Measurements from ENCODE around the gene CCND1. TPM values are rescaled to one million over a fixed set of nuclear protein-coding genes. Genes with fewer than 3 reads are reported as not detected.

Gene CCND1
- total RNA-seq (10 to 100 TPM in 1 of 2 donors, 1 to 10 TPM in 1; 8.8 to 13.7 TPM), polyA plus RNA-seq (ENCODE audit: insufficient read depth, low read depth, low replicate concordance) (16.4 TPM)
- long read RNA-seq, donor 1, full-length matches to known transcripts = 15 of 15 reads
- long read RNA-seq, donor 1, partial matches to known transcripts = 0 of 15 reads
- long read RNA-seq, donor 1, other reads (novel, unspliced or antisense) = 0 of 15 reads
- long read RNA-seq, donor 2, full-length matches to known transcripts = 12 of 12 reads
- long read RNA-seq, donor 2, partial matches to known transcripts = 0 of 12 reads
- long read RNA-seq, donor 2, other reads (novel, unspliced or antisense) = 0 of 12 reads

DNA sequence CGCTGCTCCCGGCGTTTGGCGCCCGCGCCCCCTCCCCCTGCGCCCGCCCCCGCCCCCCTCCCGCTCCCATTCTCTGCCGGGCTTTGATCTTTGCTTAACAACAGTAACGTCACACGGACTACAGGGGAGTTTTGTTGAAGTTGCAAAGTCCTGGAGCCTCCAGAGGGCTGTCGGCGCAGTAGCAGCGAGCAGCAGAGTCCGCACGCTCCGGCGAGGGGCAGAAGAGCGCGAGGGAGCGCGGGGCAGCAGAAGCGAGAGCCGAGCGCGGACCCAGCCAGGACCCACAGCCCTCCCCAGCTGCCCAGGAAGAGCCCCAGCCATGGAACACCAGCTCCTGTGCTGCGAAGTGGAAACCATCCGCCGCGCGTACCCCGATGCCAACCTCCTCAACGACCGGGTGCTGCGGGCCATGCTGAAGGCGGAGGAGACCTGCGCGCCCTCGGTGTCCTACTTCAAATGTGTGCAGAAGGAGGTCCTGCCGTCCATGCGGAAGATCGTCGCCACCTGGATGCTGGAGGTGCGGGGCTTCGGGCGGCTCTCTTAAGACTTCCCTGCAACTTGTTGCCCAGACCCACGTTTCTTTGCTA is at the start of gene CCND1:
CCND1 (plus strand) TSS at position 162 of the 587 bp plus-strand sequence; CDS start at position 320, 158 bp downstream.
- TF ChIP-seq, protein P1, sequence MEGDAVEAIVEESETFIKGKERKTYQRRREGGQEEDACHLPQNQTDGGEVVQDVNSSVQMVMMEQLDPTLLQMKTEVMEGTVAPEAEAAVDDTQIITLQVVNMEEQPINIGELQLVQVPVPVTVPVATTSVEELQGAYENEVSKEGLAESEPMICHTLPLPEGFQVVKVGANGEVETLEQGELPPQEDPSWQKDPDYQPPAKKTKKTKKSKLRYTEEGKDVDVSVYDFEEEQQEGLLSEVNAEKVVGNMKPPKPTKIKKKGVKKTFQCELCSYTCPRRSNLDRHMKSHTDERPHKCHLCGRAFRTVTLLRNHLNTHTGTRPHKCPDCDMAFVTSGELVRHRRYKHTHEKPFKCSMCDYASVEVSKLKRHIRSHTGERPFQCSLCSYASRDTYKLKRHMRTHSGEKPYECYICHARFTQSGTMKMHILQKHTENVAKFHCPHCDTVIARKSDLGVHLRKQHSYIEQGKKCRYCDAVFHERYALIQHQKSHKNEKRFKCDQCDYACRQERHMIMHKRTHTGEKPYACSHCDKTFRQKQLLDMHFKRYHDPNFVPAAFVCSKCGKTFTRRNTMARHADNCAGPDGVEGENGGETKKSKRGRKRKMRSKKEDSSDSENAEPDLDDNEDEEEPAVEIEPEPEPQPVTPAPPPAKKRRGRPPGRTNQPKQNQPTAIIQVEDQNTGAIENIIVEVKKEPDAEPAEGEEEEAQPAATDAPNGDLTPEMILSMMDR (IDR thresholded peaks at IDR 0.05) = no peak
- TF ChIP-seq POLR2A (IDR thresholded peaks at IDR 0.05) = no peak
- WGBS, 2 donors = 0 to 1% methylated on average over 9 to 46 of the region's 49 CpGs
- Histone ChIP-seq H3K36me3 (ENCODE audit: low read depth, missing control alignments) (no peaks in the 10 kb centered on the region), H3K27me3 (no peaks in the 10 kb centered on the region), H3K4me3 (peak within 1 kb of the TSS; percentile 60 to 73), H3K4me1 (peaks cover 37% of the 10 kb centered on the region), H3K9me3 (no peaks in the 10 kb centered on the region), H3K27ac (peak within 1 kb of the TSS; percentile 37 to 86)
- peak; percentile 66 for DNase-seq
- intact Hi-C loops (cut with DNase I; ENCODE audit: low total_unique reads) = no loop called here

DNA sequence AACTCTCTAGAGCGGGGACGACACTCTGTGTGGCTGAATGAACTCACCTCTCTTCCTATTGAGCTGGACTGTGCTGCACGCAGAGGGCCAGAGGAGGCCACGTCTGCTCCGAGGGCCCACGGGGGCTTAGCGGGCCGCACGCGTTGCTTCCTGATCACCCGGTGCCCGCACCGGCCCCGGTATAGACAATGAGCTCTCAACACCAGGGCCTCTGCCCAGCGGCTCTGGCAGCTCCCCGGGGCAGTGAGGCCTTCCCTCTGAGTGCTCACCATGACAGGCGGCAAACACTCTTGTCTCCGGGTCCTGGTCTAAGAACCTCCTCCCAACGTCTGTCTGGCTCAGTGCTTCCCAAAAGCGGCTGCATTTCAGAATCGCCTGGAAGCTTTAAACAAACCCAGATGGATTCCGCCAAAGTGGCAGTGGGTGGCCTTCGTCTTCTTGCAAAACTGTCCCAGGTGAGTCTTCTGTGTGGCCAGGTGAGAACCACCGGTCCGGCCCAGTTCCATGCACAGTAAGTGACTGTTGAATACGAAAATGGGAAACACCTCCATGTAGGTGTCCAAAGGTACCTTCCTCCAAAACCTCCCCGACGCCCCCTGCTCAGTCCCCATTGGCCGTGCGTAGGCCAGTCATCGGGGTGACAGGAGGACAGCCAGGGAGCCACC is 47.8 kb upstream of the CCND1 start:
- intact Hi-C loops (cut with DNase I; ENCODE audit: low total_unique reads) = no loop called here
- 54 to 61% methylated on average over 9 to 31 of the region's 31 CpGs for WGBS, 2 donors
- no peak for DNase-seq
- H3K4me1 ChIP-seq = no peaks in the 10 kb centered on the region
- peak overlapping the region in 1 of 2 donors; percentile 17 for H3K4me3 ChIP-seq
- no peaks in the 10 kb centered on the region for H3K27me3 ChIP-seq
- H3K9me3 ChIP-seq = no peaks in the 10 kb centered on the region
- H3K27ac ChIP-seq = no peak overlapping the region
- TF ChIP-seq, protein P1 (IDR thresholded peaks at IDR 0.05) = no peak
- no peak for TF ChIP-seq POLR2A (IDR thresholded peaks at IDR 0.05)
- H3K36me3 ChIP-seq (ENCODE audit: low read depth, missing control alignments) = no peaks in the 10 kb centered on the region

DNA sequence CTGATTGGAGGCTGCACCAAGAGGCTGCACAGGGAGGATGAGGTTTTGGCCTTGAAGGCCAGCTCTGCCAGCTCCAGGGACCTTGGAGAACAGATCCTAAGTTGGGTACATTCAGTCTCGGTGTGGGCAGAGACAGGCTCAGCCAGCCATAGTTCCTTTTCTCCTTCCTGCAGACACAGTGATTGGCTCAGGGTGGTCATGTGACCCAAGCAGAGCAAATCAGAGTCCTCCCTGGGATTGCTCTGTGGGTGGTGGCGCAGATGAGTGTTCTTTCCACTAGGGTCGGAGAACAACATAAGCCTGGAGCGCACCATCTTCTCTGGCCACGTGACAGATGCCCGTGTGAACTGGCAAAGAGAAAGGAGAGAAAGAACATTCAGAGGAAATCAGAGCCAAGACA is 47.1 kb upstream of the CCND1 start:
- Histone ChIP-seq H3K9me3 (no peaks in the 10 kb centered on the region), H3K27me3 (no peaks in the 10 kb centered on the region), H3K4me1 (no peaks in the 10 kb centered on the region), H3K4me3 (peak overlapping the region in 1 of 2 donors; percentile 17), H3K27ac (no peak overlapping the region), H3K36me3 (ENCODE audit: low read depth, missing control alignments) (no peaks in the 10 kb centered on the region)
- intact Hi-C loops (cut with DNase I; ENCODE audit: low total_unique reads) = no loop called here
- DNase-seq = peak; percentile 66
- 62 to 71% methylated on average over 5 to 6 of the region's 6 CpGs for WGBS, 2 donors
- TF ChIP-seq, protein P1 (IDR thresholded peaks at IDR 0.05) = no peak
- no peak for TF ChIP-seq POLR2A (IDR thresholded peaks at IDR 0.05)

DNA sequence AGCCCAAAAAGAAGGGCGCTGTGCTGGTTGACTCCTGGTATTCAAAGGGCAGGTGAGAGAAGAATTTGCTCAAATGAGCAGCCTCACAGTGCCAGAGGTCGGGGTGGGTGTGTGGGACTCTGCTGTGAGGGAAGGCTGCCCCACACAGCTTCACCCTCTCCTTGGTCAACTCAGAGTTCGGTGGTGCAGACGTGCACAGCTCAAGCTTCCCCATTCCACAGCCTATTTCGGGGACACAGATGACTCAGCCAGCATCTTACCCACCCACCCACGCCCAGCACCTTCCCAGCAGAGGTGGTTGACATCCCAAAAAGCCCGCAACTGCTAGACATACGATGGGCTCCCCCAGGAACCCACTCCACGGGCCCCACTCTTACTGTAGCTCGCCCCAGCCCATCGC is 46.5 kb upstream of the CCND1 start:
- Histone ChIP-seq H3K36me3 (ENCODE audit: low read depth, missing control alignments) (no peaks in the 10 kb centered on the region), H3K9me3 (no peaks in the 10 kb centered on the region), H3K27ac (no peak overlapping the region), H3K27me3 (no peaks in the 10 kb centered on the region), H3K4me1 (no peaks in the 10 kb centered on the region), H3K4me3 (no peak overlapping the region)
- WGBS, 2 donors = 31 to 72% methylated on average over 11 of the region's 11 CpGs
- DNase-seq = no peak
- TF ChIP-seq, protein P1 (IDR thresholded peaks at IDR 0.05) = no peak
- no peak for TF ChIP-seq POLR2A (IDR thresholded peaks at IDR 0.05)
- intact Hi-C loops (cut with DNase I; ENCODE audit: low total_unique reads) = no loop called here
